Kidney (tissue), 14 donors: ENCODE measurements around the gene KLHL40. TPM values are rescaled to one million over a fixed set of nuclear protein-coding genes. Genes with fewer than 3 reads are reported as not detected.

Experiments
- DNase-seq, 5 donors: peaks; one replicate each; pipeline ENCODE4 v3.0.0-alpha.2; 2013 to 2020
- FAIRE-seq: peaks from 2 replicates; lab custom pipeline; 2012; peaks lifted over from hg19 to GRCh38; lab: Jason Lieb, UNC
- H3K27ac ChIP-seq, 2 donors: one replicate each; pipeline ENCODE4 v1.7.0; 2013; ENCODE audit warnings: low read depth in 2 of 2, low read length in 2 of 2, inconsistent platforms in 1 of 2
- H3K27me3 ChIP-seq: one replicate; pipeline ENCODE4 v1.7.1; 2013; ENCODE audit warnings: low read length, inconsistent platforms; ENCODE audit not compliant: control insufficient read depth, insufficient read depth
- H3K36me3 ChIP-seq, 3 donors: one replicate each; pipeline versions ENCODE4 v1.7.0 to v1.7.1; 2013; ENCODE audit warnings: low read length in 3 of 3, control low read depth in 1 of 3, inconsistent platforms in 1 of 3; ENCODE audit not compliant: insufficient read depth in 3 of 3, control insufficient read depth in 2 of 3
- H3K4me1 ChIP-seq, 3 donors: one replicate each; pipeline versions ENCODE4 v1.7.0 to v1.7.1; 2013; ENCODE audit warnings: low read length in 3 of 3, inconsistent platforms in 1 of 3, low read depth in 1 of 3; ENCODE audit not compliant: control insufficient read depth in 2 of 3, insufficient read depth in 2 of 3
- H3K4me3 ChIP-seq, 3 donors: one replicate each; pipeline versions ENCODE4 v1.7.0 to v1.8.1; 2013; ENCODE audit warnings: low read length in 3 of 3, control low read depth in 1 of 3, inconsistent platforms in 1 of 3
- H3K9ac ChIP-seq, 3 donors: one replicate each; pipeline versions ENCODE4 v1.7.0 to v1.7.1; 2013; ENCODE audit warnings: low read length in 3 of 3, control low read depth in 1 of 3, inconsistent platforms in 1 of 3
- H3K9me3 ChIP-seq, 3 donors: one replicate each; pipeline versions ENCODE4 v1.7.0 to v1.7.1; 2013; ENCODE audit warnings: low read length in 3 of 3, control low read depth in 1 of 3, inconsistent platforms in 1 of 3; ENCODE audit not compliant: control insufficient read depth in 2 of 3, insufficient read depth in 1 of 3
- CTCF ChIP-seq: IDR thresholded peaks from 3 replicates; pipeline ENCODE4 v1.5.1; 2012; ENCODE audit warnings: mild to moderate bottlenecking, moderate library complexity, borderline replicate concordance; ENCODE audit not compliant: insufficient read depth; ENCODE audit errors: extremely low read depth
- intact Hi-C: fragments of 100-400 bp; cut with DNase I; formaldehyde crosslinking; loops from one replicate; pipeline ENCODE4 v1.11.1; 2022
- polyA plus RNA-seq: library from polyadenylated mRNA; stranded (reverse); fragments of 350-450 nt; fragmentation: Illumina TruSeq; extraction: RNeasy Lipid Tissue Mini Kit (QIAGEN cat#74804); gene quantifications from one replicate; pipeline ENCODE4 v1.2.3, GENCODE V29; 2014; ENCODE audit warnings: low read depth, low replicate concordance; ENCODE audit not compliant: insufficient read depth
- total RNA-seq: library from RNA; stranded (reverse); fragmentation: NEBNext Ultra II Directional; extraction: Animal tissue kit (Norgen Biotek cat#: 25700); gene quantifications from one replicate; pipeline ENCODE4 v1.2.1, GENCODE V29; 2021
- donor health status: control.
- donor health status: control.
- donor health status: control.
- donor health status: control.
- donor health status: control.
- donor health status: DM: yes; HTN: yes; CAD: no.
- donor health status: Normal renal cell carcinoma (clear cell type).

Gene KLHL40
- total and polyA plus RNA-seq, 2 donors from 2014 or later, result not detected

- intact Hi-C loops, result no loop called here
- no peak for TF ChIP-seq CTCF
Measured at GRCh38 chr3:42702982-42703694, 17.8 kb downstream of the KLHL40 start.

GRCh38 chr3:42703695-42704025 is 18.3 kb downstream of the KLHL40 start:
- Histone ChIP-seq H3K27me3 (no peaks in the 10 kb centered on the region), H3K4me1 (no peaks in the 10 kb centered on the region), H3K9me3 (no peaks in the 10 kb centered on the region), H3K4me3 (no peak overlapping the region), H3K9ac (no peak overlapping the region), H3K36me3 (no peaks in the 10 kb centered on the region), H3K27ac (no peak overlapping the region)
- TF ChIP-seq CTCF, result no peak
- no peak for DNase-seq
- no peak for FAIRE-seq
- intact Hi-C loops, result no loop called here

More at GRCh38 chr3:42702982-42703694, 17.8 kb downstream of the KLHL40 start:
- no peaks in the 10 kb centered on the region for H3K27me3 ChIP-seq
- H3K4me3 ChIP-seq, result no peak overlapping the region
- no peak for FAIRE-seq
- DNase-seq, result no peak
- no peaks in the 10 kb centered on the region for H3K36me3 ChIP-seq
- no peaks in the 10 kb centered on the region for H3K9me3 ChIP-seq
- no peaks in the 10 kb centered on the region for H3K4me1 ChIP-seq
- no peak overlapping the region for H3K27ac ChIP-seq
- no peak overlapping the region for H3K9ac ChIP-seq

- Histone ChIP-seq H3K27me3 (no peaks in the 10 kb centered on the region), H3K9me3 (no peaks in the 10 kb centered on the region), H3K4me1 (no peaks in the 10 kb centered on the region), H3K9ac (no peak overlapping the region), H3K4me3 (no peak overlapping the region), H3K27ac (no peak overlapping the region), H3K36me3 (no peaks in the 10 kb centered on the region)
- intact Hi-C loops, result no loop called here
- no peak for FAIRE-seq
- no peak for DNase-seq
- no peak for TF ChIP-seq CTCF
Measured at GRCh38 chr3:42704136-42704841, 19.0 kb downstream of the KLHL40 start.
